ENCODE results near the gene ESRRG. TPM values are rescaled to one million over a fixed set of nuclear protein-coding genes. Genes with fewer than 3 reads are reported as not detected.

The ESRRG gene
- total RNA-seq, 2 donors from 2014 or later: not detected

DNA sequence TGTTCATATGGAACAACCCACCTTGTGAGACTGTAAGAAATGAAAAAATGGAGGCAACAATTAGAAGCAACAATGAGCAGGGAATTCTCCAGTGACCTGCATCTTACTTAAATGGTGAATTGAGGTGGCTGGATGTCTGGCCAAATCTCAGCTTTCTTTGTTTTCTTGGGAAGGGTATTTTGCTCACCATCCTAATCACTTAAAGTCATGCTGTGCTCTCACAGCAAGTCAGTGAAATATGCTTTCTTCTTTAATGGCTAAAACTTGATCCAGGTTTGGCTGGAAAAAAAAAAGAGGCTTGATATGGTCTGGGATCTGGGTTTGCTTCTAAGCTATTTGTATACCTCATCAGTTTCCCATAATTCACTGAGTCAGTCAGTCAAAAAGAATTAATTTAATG lies 124.8 kb downstream of the ESRRG start:
- Histone ChIP-seq H3K36me3 (no peaks in the 10 kb centered on the region), H3K27me3 (replicated peaks; ENCODE audit: insufficient read depth) (no peaks in the 10 kb centered on the region), H3K27ac (no peak overlapping the region), H3K9me3 (no peaks in the 10 kb centered on the region), H3K4me3 (no peak overlapping the region), H3K4me1 (ENCODE audit: control insufficient read depth in 1 of 2, low read depth in 2 of 2) (no peaks in the 10 kb centered on the region)
- no peak for DNase-seq (ENCODE audit: low spot score)
- TF ChIP-seq, protein P1, sequence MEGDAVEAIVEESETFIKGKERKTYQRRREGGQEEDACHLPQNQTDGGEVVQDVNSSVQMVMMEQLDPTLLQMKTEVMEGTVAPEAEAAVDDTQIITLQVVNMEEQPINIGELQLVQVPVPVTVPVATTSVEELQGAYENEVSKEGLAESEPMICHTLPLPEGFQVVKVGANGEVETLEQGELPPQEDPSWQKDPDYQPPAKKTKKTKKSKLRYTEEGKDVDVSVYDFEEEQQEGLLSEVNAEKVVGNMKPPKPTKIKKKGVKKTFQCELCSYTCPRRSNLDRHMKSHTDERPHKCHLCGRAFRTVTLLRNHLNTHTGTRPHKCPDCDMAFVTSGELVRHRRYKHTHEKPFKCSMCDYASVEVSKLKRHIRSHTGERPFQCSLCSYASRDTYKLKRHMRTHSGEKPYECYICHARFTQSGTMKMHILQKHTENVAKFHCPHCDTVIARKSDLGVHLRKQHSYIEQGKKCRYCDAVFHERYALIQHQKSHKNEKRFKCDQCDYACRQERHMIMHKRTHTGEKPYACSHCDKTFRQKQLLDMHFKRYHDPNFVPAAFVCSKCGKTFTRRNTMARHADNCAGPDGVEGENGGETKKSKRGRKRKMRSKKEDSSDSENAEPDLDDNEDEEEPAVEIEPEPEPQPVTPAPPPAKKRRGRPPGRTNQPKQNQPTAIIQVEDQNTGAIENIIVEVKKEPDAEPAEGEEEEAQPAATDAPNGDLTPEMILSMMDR (IDR thresholded peaks at IDR 0.05): no peak
- ATAC-seq (ENCODE audit: insufficient number of reproducible peaks, low FRiP score, low read depth): no peak

GRCh38 chr1:216596281-216596862 lies 126.9 kb downstream of the ESRRG start:
- no peak for DNase-seq (ENCODE audit: low spot score)
- Histone ChIP-seq H3K27me3 (replicated peaks; ENCODE audit: insufficient read depth) (no peaks in the 10 kb centered on the region), H3K4me1 (ENCODE audit: control insufficient read depth in 1 of 2, low read depth in 2 of 2) (no peaks in the 10 kb centered on the region), H3K27ac (no peak overlapping the region), H3K4me3 (no peak overlapping the region), H3K9me3 (no peaks in the 10 kb centered on the region), H3K36me3 (no peaks in the 10 kb centered on the region)
- ATAC-seq (ENCODE audit: insufficient number of reproducible peaks, low FRiP score, low read depth): no peak
- TF ChIP-seq, protein P1 (IDR thresholded peaks at IDR 0.05): no peak

DNA sequence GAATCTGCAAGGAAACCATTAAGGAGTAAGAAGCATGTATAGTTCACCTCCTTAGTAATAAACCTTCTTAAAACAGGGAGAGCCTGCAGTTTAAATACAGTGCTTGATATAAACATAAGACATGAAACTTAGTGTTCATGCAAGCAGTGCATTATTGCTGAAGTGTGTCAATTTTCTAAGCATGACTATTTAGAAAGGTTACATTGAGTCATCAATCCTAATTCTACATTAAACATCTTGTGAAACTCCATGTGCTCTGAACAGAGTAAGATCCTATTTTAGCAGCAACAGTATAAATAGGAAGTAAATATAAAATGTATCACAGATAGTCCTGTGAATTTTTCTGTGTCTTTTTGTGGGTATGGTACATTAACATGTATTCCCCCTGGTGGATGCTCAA lies 135.5 kb downstream of the ESRRG start:
- TF ChIP-seq, protein P1 (IDR thresholded peaks at IDR 0.05): no peak
- no peaks in the 10 kb centered on the region for H3K36me3 ChIP-seq
- no peak for DNase-seq (ENCODE audit: low spot score)
- H3K4me3 ChIP-seq: no peak overlapping the region
- H3K4me1 ChIP-seq (ENCODE audit: control insufficient read depth in 1 of 2, low read depth in 2 of 2): no peaks in the 10 kb centered on the region
- no peak for ATAC-seq (ENCODE audit: insufficient number of reproducible peaks, low FRiP score, low read depth)
- no peak overlapping the region for H3K27ac ChIP-seq
- no peaks in the 10 kb centered on the region for H3K9me3 ChIP-seq
- H3K27me3 ChIP-seq (replicated peaks; ENCODE audit: insufficient read depth): no peaks in the 10 kb centered on the region

GRCh38 chr1:216582151-216582550 lies 141.1 kb downstream of the ESRRG start:
- TF ChIP-seq, protein P1 (IDR thresholded peaks at IDR 0.05): no peak
- Histone ChIP-seq H3K27me3 (replicated peaks; ENCODE audit: insufficient read depth) (no peaks in the 10 kb centered on the region), H3K4me1 (ENCODE audit: control insufficient read depth in 1 of 2, low read depth in 2 of 2) (no peaks in the 10 kb centered on the region), H3K4me3 (no peak overlapping the region), H3K36me3 (no peaks in the 10 kb centered on the region), H3K27ac (no peak overlapping the region), H3K9me3 (no peaks in the 10 kb centered on the region)
- DNase-seq (ENCODE audit: low spot score) (no peak), ATAC-seq (ENCODE audit: insufficient number of reproducible peaks, low FRiP score, low read depth) (no peak)

- H3K36me3 ChIP-seq: no peaks in the 10 kb centered on the region
- no peak for DNase-seq (ENCODE audit: low spot score)
- TF ChIP-seq, protein P1 (IDR thresholded peaks at IDR 0.05): no peak
- no peak for ATAC-seq (ENCODE audit: insufficient number of reproducible peaks, low FRiP score, low read depth)
- no peak overlapping the region for H3K4me3 ChIP-seq
- H3K9me3 ChIP-seq: no peaks in the 10 kb centered on the region
- H3K4me1 ChIP-seq (ENCODE audit: control insufficient read depth in 1 of 2, low read depth in 2 of 2): no peaks in the 10 kb centered on the region
- H3K27me3 ChIP-seq (replicated peaks; ENCODE audit: insufficient read depth): no peaks in the 10 kb centered on the region
- no peak overlapping the region for H3K27ac ChIP-seq
Observed at GRCh38 chr1:216580538-216581057, 142.6 kb downstream of the ESRRG start.

All from thoracic aorta (tissue), 2 donors.